GM19099 (cell line): ENCODE results near the gene ZC3H18.

Experiments
- POLR2A ChIP-seq: IDR thresholded peaks from 3 replicates; pipeline ENCODE4 v1.6.1; 2011; ENCODE audit warnings: low read depth; ENCODE audit not compliant: insufficient read length; ENCODE audit errors: extremely low read depth

The ZC3H18 gene

DNA sequence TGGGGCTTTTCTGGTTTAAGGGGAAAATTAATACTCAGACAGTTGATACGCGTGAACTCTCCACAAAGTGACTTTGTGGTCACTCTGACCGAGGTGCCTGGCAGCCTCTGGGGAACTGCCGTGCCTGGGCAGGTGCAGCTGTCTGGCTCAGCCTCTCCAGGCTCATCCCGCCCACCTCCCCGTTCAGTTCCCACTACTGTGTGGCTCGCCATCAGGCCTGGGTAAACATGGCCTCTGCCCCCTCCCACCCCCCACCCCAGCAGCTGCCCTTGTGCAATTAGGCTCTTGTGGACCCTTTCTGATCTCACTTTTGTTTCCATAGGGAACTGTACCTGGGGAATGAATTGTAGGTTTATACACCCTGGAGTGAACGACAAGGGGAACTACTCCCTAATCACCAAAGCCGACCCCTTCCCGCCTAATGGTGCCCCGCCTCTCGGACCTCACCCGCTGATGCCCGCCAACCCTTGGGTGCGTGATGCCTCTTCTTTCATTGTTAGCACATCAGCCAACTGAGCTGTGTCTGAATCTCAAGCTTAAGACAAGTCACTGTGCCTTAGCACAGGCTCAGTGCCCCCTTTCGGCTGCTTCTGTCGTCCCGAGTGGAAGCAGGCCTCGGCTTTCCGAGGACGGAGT, 27.8 kb downstream of the ZC3H18 start:
- no peak for TF ChIP-seq POLR2A

DNA sequence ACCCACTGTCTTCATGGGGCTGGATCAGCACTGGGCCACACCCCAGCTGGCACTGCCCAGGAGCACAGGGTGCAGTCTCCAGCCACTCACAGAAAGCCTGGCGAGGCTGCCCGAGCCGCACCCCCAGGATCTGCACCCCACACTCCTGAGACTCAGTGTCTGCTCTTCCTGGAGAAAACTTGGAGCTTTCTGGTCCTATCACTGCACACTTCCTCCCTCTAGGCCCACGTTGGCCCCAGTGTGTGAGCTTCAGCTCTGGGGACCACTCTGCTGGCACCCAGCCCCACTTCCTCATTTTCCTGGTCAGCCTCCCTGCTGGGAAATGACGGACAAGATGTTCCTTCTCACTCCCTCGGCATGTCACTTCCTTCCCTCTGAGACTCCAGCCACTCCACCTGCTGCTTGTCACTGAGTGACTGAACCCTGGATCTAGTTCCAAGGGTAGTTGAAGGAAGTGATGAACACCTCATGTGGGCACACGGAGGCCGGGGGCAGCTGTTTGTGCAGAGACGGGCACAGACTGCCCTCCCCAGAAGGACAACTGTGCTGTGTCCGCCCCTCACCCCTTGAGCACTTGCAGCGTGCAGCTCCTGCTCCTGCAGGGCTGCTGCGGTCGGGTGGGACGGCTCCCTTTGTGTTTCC, 29.0 kb downstream of the ZC3H18 start:
- TF ChIP-seq POLR2A = no peak

DNA sequence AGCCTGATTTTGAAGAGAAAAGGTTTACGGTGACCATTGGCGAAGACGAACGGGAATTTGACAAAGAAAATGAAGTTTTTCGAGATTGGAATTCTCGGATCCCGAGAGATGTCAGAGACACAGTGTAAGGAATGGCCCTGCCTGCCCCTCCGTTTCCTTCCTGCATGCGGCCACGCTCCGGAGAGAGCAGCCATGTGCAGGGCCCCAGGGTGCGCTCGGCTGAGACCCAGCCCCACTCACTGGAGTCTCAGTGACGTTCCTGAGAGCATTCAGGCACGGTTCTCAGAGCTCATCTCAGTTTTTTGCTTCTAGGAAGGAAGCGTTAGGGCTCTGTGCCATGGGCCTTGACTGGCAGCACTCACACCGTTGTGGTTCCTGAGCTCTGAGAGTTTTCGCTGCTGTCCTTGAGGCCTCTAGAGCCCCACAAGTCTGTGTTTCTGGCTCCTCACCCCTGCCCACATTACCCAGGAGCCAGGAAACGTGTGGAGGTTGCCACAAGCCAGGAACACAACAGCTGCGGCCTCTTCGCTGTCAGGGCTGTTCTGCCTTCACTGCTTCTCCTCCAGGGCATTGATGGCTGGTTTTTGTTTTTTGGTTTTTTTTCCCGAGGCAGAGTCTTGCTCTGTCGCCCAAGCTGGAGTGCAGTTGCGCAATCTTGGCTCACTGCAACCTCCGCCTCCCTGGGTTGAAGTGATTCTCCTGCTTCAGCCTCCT, 29.8 kb downstream of the ZC3H18 start:
- TF ChIP-seq POLR2A = no peak

DNA sequence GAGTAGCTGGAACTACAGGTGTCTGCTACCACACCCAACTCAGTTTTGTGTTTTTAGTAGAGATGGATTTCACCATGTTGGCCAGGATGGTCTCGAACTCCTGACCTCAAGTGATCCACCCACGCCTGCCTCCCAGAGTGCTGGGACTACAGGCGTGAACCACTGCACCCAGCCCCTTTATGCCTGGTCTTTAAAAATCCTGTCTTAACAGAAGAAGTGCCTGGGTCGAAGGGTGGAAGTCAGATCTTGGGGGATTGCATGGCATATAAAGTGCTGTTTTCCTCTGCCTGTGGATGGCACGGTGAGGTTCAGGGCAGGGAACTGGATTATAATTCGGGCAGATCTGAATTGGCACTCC, 30.3 kb downstream of the ZC3H18 start:
- no peak for TF ChIP-seq POLR2A

DNA sequence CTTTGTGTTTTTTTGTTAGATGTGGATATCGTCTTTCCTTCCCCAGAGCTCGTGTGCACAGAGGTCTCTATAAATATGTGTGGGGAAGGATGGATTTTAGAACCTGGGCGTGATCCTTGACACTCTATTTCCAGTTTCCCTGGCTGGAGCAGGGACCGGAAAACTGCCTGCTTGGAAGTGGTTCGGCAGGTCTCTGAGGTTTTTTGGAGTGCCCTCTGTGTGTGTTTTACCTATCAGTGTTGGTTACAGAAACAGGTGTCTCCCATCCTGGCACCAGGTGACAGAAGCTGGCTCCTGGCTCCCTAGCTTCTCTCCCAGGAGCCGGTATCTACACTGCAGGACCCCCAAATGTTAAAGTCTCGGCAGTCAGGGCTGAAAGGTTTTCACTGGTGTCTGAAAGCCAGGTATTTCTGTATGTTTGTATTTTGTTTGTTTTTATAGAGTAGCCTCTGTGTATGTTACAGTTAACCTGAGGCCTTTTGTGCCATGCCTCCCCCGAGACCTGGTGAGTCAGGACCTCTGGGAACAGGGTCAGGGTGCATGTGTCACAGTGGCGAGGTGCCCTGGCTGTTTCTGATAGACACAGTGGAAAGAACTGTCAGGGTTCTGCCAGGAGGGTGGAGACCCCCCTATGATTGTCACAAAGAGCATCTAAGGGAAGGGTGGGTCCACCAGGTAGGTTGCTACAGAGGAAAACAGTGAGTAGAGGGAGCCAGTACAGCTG, 31.3 kb downstream of the ZC3H18 start:
- TF ChIP-seq POLR2A = no peak

DNA sequence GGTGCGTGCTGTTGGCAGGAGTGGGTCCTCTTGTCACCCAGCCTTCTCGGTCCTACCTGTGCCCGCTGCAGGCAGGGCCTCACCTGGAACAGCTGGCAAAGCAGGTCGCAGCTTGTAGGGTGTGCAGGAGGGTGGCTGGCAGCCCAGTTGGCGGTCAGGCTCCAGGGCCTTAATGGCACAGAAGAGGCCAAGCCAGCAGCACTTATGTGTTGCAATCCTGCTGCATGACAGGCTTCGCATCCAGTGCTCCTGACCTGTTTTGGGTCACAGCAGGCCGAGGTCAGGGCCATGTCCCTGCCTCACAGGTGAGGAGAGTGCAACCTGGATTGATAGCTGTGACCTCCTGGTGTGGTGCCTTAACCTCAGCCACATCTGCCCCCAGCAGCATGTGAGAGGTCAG, 31.9 kb downstream of the ZC3H18 start:
- TF ChIP-seq POLR2A = no peak

DNA sequence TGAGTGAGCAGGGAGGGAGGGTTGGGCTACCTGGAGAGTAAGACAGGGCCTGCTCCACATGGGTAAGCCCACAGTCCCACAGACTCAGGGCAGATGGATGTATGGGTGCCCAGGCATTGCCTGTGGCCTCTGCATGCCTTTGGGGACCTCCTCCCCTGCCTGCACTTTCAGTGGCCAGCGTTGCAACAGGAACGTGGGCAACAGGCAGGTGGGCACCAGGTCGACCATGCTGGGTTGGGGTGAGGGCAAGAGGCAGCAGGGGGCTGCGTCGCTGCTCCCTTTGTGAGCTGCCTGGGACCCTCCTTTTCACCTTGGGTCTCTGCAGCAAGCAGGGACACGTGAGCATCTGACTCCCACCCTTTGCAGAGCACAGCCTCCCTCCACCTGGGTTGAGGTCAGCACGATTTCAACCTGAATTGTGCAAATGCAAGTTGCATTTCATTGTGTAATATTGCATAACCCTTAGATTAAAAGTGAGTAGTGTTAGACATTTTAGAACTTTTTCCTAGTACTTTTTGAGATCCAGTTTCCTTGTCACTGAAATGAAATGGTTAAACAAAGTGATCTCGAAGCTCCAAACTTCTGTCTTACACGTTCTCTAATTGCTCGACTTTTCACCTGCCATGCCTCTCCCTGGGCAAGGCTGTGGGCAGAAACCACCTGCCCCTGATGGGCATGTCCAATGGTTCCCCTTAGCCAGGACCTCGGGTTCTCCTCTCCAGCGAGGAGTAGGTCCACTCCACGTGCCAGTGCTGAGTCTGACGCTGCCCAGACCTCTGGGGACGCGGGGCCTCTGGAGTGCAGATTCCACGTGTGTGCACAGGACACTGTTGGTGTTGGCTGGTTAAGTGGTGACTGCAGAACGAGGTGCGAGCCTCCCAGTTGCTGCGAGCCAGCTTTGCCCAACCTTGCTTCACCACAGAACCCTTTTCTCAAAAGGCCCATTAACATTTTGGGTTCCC, 35.3 kb downstream of the ZC3H18 start:
- no peak for TF ChIP-seq POLR2A

DNA sequence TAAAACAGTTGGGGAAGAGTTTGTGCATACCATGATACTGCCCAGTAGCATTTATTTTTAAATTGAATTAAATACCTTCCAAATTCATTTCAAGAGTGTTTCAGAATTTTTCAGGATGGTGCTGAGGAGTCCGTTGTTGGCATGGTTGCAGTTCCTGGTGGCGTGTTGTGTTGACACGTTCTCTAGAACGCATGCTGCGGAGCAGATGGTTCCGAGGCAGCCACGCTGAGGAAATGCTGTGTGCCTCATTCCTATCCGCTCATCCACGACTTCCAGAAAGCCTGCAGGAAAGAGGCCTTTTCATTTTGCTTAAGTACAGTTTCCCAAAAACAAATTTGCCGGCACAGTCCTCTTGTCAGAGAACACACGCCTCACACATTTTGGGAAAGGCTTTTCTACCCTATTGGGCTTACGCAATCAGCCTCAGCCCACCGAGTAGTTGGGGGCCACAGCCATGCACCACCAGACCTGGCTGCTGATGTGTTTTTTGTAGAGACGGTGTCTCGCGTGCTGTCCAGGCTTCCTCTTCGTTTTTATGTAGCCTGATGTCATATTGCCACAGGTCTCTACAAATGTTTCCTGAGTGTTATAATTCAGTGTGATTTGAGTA, 36.0 kb downstream of the ZC3H18 start:
- no peak for TF ChIP-seq POLR2A

DNA sequence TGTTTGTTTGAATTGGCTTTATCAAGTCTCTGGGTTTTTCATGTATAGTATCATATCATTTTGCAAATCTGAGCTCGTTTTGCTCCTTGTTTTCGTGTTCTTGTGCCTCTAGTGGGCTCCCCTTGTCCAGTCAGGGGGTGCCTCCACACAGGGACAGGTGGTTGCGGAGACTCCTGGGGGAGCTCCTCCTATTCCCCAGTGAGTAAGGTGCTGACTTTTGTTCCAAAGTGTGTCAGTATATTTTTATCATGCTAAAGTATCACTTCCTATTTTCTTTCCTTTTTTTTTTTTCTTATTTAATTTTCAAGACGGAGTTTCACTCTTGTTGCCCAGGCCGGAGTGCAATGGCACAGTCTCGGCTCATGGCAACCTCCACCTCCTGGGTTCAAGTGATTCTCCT, 37.9 kb downstream of the ZC3H18 start:
- TF ChIP-seq POLR2A = no peak

DNA sequence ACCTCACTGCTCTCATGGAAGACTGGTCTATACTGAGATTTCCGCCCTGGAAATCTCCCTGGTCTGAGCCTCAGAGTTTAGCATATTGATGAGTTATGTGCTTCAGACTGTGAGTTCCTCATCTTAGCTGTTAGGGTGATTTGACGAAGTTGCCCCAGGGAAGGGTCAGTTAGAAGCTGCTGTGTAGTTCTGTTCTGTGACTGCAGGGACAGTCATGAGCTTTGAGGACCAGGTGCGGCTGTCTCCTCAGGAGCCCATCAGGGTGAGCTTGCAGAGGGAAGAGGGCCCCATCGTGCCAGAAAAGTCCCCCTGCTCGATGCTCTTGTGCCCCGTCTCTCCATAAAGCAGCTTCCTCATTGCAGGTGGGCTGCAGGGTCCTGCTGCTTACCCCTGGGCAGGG, 39.9 kb downstream of the ZC3H18 start:
- TF ChIP-seq POLR2A = no peak

DNA sequence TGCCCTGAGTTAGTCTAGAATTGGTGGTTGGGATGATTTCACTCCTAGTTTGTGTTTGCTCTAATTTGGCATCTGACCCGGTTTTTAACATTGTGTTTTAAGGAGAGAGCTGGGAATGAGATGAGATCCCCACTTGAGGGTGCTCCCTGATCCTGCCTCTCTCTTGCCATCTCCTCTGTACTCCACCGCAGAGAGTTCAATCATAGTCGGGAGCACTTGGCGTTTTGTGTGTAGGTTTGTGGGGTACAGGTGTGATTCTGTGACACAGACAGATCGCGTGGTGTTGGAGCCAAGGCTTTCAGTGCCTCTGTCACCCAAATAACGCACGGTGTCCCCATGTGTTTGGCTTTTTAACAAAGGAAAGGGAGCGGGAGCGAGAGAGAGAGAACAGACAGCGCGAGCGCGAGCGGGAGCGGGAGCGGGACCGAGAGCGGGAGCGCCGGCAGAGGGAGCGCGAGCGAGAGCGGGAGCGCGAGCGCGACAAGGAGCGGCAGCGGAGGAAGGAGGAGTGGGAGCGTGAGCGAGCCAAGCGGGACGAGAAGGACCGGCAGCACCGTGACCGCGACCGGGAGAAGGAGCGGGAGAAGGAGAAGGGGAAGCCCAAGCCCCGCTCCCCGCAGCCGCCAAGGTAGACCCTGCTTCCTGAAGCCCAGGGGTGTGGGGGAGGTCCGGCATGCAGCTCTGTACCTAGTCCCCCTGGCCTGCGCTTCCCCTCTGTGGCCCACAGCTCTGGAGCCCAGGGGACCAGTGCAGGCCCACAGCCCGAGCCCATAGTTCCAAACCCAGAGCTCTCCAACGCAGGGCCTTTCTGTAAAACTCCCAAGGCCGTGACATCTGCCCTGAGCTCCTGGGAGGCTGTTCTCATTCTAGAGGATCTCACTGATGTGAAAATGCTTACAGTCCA, 41.0 kb downstream of the ZC3H18 start:
- no peak for TF ChIP-seq POLR2A

DNA sequence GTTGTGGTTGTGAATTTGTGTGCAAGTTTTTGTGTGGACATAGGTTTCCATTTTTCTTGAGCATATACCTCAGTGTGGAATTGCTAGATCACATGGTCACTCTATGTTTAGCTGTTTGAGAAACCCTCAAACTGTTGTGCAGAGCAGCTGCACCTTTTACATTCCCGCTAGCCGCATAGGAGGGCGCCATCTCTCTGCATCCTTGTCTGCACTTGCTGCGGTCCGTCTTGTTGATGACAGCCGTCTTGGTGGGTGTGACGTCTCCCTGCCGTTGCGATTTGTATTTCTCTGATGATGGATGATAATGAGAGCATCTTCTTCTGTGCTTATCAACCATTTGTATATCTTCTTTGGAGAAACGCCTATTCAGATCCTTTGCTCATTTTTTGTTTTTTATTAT, 43.1 kb downstream of the ZC3H18 start:
- no peak for TF ChIP-seq POLR2A
